Stimulated activated CD4-positive, alpha-beta T cell treated with anti-CD3 and anti-CD28 coated beads, Interleukin-1b, Interleukin-23, amount 100 ng/mL, for 24 hours (primary cell): Measurements from ENCODE around the gene CCDC144A.
"Not testable (repeated sequence)": the region's sequence is repeated elsewhere in the genome, so short reads cannot be mapped to it uniquely, and the experiment has no call there.

Source experiments
- DNase-seq, 4 experiments: peaks; one replicate each; pipeline ENCODE4 v3.0.0-alpha.2; 2020; ENCODE audit warnings: low read depth in 4 of 4, low spot score in 1 of 4

Gene CCDC144A

GRCh38 chr17:16818821-16819683 is 129.0 kb downstream of the CCDC144A start:
- no peak for DNase-seq

GRCh38 chr17:16820161-16820877 is 130.3 kb downstream of the CCDC144A start:
- no peak for DNase-seq

DNA sequence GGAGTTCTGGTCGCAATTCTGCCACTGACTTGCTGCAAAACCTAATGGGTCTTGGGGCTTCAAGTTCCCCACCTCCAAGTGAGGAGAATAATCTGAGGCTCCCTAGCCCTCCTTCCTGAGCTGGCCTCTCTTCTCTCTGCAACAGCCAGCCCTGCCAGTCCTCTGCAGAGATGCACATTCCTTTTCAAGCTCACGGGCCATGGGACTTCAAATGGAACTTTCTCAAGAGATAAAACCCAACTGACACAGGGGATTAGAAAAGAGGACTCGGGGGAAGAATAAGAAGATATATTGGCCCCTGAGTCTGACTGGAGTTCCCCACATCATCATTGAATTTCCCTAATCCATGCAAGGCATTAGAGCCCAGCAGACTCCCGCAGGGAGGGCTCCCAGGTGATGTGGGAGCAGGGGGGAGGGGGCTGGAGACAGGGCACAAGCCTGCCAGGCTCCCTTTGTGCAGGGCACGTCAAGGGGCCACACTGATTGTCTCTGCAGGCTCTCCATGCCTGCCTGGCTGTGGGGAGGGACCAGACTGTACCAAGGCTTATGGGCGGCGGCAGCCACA is 131.0 kb downstream of the CCDC144A start:
- no peak for DNase-seq

GRCh38 chr17:16822133-16822532 is 132.1 kb downstream of the CCDC144A start:
- DNase-seq: not testable (repeated sequence)

DNA sequence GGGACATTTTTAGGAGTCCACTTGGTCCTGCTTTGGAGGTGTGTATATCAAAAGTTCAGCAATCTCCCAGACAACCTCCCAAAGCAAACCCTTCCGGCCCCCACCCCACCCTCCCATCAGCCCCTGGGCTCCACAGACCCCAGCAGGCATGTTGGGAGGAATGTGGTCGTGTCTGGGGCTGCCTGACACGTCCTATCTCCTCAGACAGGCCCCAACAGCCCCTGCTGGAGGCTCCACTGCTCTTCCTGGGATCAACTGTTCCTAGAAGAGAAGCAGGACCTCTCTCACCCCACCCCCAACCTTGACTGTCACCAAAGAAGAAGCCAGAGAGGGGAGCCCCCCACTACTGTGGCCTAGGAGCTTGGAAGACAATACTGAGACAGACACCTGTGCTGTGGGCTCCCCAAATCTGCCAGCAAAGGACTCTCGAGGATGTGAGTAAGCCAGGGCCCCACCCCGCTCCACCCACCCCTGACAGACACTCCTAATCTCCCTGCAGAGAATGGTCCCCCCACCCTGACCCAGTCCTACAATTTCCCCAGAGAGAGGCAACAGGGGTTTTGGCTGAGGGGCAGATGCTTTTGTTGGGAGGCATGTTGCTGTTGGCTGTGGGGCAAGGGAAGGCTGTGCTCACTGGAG is 133.8 kb downstream of the CCDC144A start:
- not testable (repeated sequence) for DNase-seq
